Colon (tissue), 2 donors: ENCODE measurements around the gene UBN1.

Experiments used
- FAIRE-seq: peaks from 2 replicates; lab custom pipeline; 2012; peaks lifted over from hg19 to GRCh38; lab: Jason Lieb, UNC
- donor health status: control.
- donor health status: control.

UBN1 gene

DNA sequence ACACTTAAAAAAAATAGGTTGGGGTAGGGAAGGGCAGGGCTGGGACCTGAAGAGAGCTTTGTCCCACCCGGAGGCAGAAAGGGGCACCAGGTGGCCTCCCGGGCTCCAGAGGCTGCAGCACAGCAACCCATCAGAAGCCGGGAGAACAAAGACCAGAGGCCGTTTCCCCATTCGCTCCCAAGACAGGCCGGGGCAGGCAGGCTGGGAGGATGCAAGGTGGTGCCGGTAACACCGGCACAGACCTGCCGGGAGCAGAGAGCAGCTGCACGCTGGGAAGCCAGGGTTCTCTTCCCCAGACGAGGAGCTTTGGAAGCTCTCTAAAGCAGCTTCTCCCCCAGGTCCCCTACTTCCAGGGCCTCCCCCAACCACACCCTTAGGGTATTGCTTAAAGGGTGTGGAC, 84.1 kb downstream of the UBN1 start:
- FAIRE-seq = no peak
